ENCODE results near the gene XDH. TPM values are rescaled to one million over a fixed set of nuclear protein-coding genes. Genes with fewer than 3 reads are reported as not detected.

XDH gene
- total RNA-seq, 1 donor from 2014 or later = 1.0 TPM

DNA sequence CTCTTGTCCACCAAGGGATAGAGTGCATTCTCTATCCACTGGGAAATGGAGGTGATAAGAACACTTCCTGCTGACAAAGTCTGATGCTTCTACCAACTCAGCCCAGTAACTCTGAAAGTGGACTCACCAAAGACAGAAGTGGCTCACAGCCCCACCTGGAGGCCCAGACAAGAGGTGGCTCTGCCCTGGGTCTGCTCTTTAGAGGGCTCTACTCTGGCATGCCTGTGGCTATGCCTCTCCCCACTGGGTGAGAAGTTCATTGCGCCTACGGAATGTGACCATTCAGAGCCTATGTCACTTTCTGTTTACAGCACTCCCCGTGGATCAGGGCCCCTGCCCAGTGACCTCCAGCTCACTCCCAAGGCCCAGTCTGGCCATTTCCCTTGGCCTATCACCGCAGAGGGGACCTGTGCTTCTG, 13.5 kb upstream of the XDH start:
- H3K4me3 Mint-ChIP-seq (ENCODE audit: unreplicated experiment) = no peak overlapping the region
- H3K36me3 Mint-ChIP-seq (ENCODE audit: low read depth, unreplicated experiment) = no peaks in the 10 kb centered on the region
- H3K27ac Mint-ChIP-seq (ENCODE audit: unreplicated experiment) = no peak overlapping the region
- no peak for DNase-seq (ENCODE audit: low spot score)
- peaks cover 8% of the 10 kb centered on the region for H3K4me1 Mint-ChIP-seq (ENCODE audit: unreplicated experiment)
- peaks cover 3% of the 10 kb centered on the region for H3K27me3 Mint-ChIP-seq (ENCODE audit: unreplicated experiment)
- H3K9me3 Mint-ChIP-seq (ENCODE audit: unreplicated experiment) = no peaks in the 10 kb centered on the region
- TF ChIP-seq, protein P1, sequence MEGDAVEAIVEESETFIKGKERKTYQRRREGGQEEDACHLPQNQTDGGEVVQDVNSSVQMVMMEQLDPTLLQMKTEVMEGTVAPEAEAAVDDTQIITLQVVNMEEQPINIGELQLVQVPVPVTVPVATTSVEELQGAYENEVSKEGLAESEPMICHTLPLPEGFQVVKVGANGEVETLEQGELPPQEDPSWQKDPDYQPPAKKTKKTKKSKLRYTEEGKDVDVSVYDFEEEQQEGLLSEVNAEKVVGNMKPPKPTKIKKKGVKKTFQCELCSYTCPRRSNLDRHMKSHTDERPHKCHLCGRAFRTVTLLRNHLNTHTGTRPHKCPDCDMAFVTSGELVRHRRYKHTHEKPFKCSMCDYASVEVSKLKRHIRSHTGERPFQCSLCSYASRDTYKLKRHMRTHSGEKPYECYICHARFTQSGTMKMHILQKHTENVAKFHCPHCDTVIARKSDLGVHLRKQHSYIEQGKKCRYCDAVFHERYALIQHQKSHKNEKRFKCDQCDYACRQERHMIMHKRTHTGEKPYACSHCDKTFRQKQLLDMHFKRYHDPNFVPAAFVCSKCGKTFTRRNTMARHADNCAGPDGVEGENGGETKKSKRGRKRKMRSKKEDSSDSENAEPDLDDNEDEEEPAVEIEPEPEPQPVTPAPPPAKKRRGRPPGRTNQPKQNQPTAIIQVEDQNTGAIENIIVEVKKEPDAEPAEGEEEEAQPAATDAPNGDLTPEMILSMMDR (IDR thresholded peaks at IDR 0.05; ENCODE audit: unreplicated experiment) = no peak

DNA sequence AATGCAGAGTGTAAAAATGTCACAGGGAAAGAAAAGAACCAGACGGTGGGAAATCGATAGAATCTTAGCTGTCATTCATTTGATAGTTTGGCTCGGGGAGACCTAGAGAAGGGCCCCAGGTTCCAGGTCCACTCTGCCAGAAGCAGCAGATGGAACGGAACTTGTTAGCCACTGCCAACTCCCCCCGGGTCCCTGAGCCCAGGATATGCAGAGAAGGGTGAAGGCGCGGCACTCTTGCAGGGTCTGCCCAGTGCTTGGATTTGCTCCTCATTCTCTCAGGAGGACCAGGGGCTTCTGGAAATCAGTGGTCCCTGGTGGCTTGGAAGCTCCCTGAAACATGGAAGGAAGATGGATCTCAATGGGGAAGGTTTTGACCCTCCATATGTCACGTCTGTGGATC, 11.6 kb upstream of the XDH start:
- no peak overlapping the region for H3K27ac Mint-ChIP-seq (ENCODE audit: unreplicated experiment)
- TF ChIP-seq, protein P1 (IDR thresholded peaks at IDR 0.05; ENCODE audit: unreplicated experiment) = no peak
- no peak for DNase-seq (ENCODE audit: low spot score)
- H3K4me1 Mint-ChIP-seq (ENCODE audit: unreplicated experiment) = peaks cover 8% of the 10 kb centered on the region
- no peak overlapping the region for H3K4me3 Mint-ChIP-seq (ENCODE audit: unreplicated experiment)
- no peaks in the 10 kb centered on the region for H3K9me3 Mint-ChIP-seq (ENCODE audit: unreplicated experiment)
- peaks cover 3% of the 10 kb centered on the region for H3K27me3 Mint-ChIP-seq (ENCODE audit: unreplicated experiment)
- H3K36me3 Mint-ChIP-seq (ENCODE audit: low read depth, unreplicated experiment) = no peaks in the 10 kb centered on the region

DNA sequence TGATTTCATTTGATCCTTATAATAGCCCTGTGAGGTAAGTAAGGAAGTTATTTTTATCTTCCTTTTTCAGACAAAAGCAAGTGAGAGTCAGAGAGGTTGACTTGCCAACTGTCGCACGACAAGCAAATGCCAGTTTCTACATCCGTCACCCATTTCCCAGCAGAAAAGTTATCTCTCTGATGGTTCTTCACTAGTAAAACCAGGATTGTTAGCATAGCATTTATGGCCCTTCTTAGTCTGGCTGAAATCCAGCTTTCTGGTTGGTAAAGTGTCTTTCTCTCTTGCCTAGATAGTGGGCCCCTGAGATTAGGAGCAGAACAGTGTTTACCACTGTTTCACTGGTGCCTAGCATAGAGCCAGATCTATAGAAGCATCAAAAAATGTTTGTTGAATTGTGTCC, 7.1 kb upstream of the XDH start:
- no peak overlapping the region for H3K27ac Mint-ChIP-seq (ENCODE audit: unreplicated experiment)
- TF ChIP-seq, protein P1 (IDR thresholded peaks at IDR 0.05; ENCODE audit: unreplicated experiment) = no peak
- H3K4me3 Mint-ChIP-seq (ENCODE audit: unreplicated experiment) = no peak overlapping the region
- H3K4me1 Mint-ChIP-seq (ENCODE audit: unreplicated experiment) = no peaks in the 10 kb centered on the region
- DNase-seq (ENCODE audit: low spot score) = no peak
- no peaks in the 10 kb centered on the region for H3K9me3 Mint-ChIP-seq (ENCODE audit: unreplicated experiment)
- no peaks in the 10 kb centered on the region for H3K27me3 Mint-ChIP-seq (ENCODE audit: unreplicated experiment)
- H3K36me3 Mint-ChIP-seq (ENCODE audit: low read depth, unreplicated experiment) = no peaks in the 10 kb centered on the region

DNA sequence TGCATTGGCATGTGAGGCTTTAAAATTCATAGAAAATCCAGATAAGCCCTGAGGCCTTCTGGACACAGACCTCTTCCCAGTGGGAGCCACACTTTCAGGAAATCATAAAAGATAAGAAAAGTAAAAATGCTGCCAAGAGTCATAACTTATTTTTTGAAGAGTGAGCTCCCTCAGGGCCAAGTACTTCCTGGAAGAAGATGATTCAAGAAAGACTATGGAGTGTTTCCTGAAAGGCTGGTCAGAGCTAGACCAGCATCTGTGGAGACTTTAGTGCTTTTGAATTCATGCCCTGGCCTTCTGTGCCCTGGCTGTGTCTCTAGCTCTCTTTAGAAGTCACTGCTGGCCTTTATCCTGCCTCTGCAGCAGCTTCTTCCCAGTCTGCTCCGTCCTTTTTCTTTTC, 6.4 kb upstream of the XDH start:
- no peaks in the 10 kb centered on the region for H3K4me1 Mint-ChIP-seq (ENCODE audit: unreplicated experiment)
- TF ChIP-seq, protein P1 (IDR thresholded peaks at IDR 0.05; ENCODE audit: unreplicated experiment) = no peak
- no peak overlapping the region for H3K27ac Mint-ChIP-seq (ENCODE audit: unreplicated experiment)
- no peaks in the 10 kb centered on the region for H3K36me3 Mint-ChIP-seq (ENCODE audit: low read depth, unreplicated experiment)
- no peaks in the 10 kb centered on the region for H3K9me3 Mint-ChIP-seq (ENCODE audit: unreplicated experiment)
- no peaks in the 10 kb centered on the region for H3K27me3 Mint-ChIP-seq (ENCODE audit: unreplicated experiment)
- DNase-seq (ENCODE audit: low spot score) = no peak
- H3K4me3 Mint-ChIP-seq (ENCODE audit: unreplicated experiment) = no peak overlapping the region

DNA sequence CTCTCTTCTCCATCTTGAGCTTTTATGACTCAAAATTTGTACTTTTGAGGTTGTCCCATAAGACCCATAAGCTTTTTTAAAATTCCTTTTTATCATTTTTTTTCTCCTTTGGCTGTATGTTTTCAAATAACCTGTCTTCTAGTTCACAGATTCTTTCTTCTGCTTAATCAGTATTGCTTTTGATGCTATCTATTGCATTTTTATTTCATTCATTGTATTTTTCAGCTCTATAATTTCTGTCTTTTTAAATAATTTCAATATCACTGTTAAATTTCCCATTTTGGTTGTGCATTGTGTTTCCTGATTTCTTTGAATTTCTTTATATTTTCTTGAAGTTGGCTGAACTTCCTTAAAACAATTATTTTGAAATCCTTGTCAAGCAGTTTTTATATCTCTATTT, 4.8 kb upstream of the XDH start:
- no peaks in the 10 kb centered on the region for H3K36me3 Mint-ChIP-seq (ENCODE audit: low read depth, unreplicated experiment)
- H3K4me1 Mint-ChIP-seq (ENCODE audit: unreplicated experiment) = no peaks in the 10 kb centered on the region
- no peak overlapping the region for H3K27ac Mint-ChIP-seq (ENCODE audit: unreplicated experiment)
- TF ChIP-seq, protein P1 (IDR thresholded peaks at IDR 0.05; ENCODE audit: unreplicated experiment) = no peak
- DNase-seq (ENCODE audit: low spot score) = no peak
- H3K4me3 Mint-ChIP-seq (ENCODE audit: unreplicated experiment) = no peak overlapping the region
- no peaks in the 10 kb centered on the region for H3K9me3 Mint-ChIP-seq (ENCODE audit: unreplicated experiment)
- no peaks in the 10 kb centered on the region for H3K27me3 Mint-ChIP-seq (ENCODE audit: unreplicated experiment)
